Measurements from ENCODE around the gene COL5A1.
"Not testable (repeated sequence)": the region's sequence is repeated elsewhere in the genome, so short reads cannot be mapped to it uniquely, and the experiment has no call there.

Gene COL5A1

GRCh38 chr9:134693641-134694367, 52.2 kb downstream of the COL5A1 start:
- no peak for DNase-seq

DNA sequence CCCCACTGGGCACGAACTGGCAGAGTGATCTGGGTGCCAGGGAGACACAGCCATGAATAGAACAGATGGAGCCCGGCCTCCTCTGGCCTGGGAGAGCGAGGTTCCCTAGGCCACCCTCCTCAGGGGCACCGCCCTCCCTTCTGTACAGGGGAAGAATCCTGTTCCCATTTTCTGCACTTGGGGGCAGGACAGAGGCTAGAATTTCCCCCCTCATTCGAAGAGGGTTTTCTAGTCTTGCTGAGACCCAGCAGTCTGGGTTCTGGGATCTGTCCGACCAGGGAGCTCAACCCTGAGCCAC, 52.7 kb downstream of the COL5A1 start:
- no peak for DNase-seq

- no peak for DNase-seq
These were observed 53.1 kb downstream of the COL5A1 start for GRCh38 chr9:134694714-134695113.

DNA sequence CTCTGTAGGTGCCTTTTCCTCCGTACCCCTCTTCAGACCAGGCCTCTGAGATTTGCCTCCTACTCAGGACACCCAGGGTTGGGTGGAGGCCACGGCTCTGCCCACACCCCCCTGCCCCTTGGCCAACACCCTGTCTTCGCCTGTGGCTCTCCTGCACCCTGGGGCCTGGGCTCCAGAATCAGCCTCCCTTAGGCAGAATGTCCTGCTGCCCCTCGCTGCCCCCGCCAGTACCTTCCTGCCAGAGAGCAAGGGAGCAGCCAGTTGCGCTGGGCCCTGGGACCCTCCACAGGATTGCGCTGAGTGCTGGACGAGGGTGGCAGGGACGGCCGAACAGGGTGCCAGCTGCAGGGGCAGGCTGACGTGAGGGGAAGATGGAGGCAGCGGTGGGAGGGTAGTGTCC, 53.5 kb downstream of the COL5A1 start:
- no peak for DNase-seq

- no peak for DNase-seq
These were observed 54.8 kb downstream of the COL5A1 start for GRCh38 chr9:134696433-134696832.

GRCh38 chr9:134698111-134698510, 56.5 kb downstream of the COL5A1 start:
- DNase-seq, result no peak

GRCh38 chr9:134698587-134699342, 57.2 kb downstream of the COL5A1 start:
- DNase-seq, result peak; percentile 35

- no peak for DNase-seq
These were observed 57.7 kb downstream of the COL5A1 start for GRCh38 chr9:134699343-134699740.

GRCh38 chr9:134700636-134701350, 59.2 kb downstream of the COL5A1 start:
- no peak for DNase-seq

- no peak for DNase-seq
These were observed 60.1 kb downstream of the COL5A1 start for GRCh38 chr9:134701581-134702259.

DNA sequence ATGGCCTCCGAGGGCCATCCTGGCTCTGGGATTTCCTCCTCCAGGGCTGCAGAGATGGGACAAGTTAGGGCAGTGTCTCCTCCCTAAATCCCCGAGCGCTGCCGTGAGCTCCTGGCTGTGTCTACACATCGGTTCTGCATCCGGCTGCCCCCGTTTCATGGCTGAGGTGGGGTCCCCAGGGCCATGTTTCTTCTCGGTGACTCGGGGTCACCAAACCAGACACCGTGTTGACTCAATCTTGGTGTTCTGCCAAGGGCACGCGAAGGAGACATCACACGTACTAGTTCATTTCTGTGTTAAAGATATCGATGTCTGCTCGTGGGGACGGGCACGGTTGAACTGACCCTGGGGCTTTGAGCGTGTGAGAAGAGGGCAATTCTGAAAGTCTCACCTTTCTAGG, 60.7 kb downstream of the COL5A1 start:
- DNase-seq, result no peak

DNA sequence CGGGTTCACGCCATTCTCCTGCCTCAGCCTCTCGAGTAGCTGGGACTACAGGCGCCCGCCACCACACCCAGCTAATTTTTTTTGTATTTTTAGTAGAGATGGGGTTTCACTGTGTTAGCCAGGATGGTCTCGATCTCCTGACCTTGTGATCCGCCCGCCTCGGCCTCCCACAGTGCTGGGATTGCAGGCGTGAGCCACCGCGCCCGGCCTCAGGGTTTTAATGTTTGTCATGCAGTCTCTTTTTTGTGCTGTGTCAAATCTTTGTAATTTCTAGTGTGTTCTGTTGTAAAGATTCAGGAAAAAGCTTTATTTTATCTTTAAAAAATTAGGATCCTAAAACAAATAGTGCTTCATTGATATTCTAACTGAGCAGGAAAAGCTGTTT, 62.1 kb downstream of the COL5A1 start:
- DNase-seq, result not testable (repeated sequence)

GRCh38 chr9:134704498-134704897, 62.9 kb downstream of the COL5A1 start:
- DNase-seq, result no peak

- no peak for DNase-seq
These were observed 64.2 kb downstream of the COL5A1 start for GRCh38 chr9:134705786-134706185.

DNA sequence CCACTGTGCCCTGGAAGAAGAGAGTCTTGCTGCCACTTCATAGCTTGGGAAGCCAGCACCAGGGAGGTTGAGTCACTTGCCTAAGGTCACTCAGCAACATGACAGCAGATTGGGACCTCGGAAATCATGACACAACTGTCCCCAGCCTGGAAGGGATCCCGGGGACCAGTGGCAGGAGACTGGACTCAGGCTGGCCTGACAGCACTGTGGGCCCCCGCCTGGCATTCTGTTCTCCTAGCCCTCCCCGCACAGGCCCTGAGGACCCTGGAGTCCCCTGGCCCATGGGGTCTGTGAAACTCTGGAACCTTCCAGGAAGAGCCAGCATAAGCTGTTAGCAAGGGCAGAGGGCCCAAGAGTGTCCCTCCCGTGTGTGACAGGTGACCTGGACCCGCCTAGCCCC, 64.9 kb downstream of the COL5A1 start:
- no peak for DNase-seq

- peak; percentile 24 for DNase-seq
These were observed 65.6 kb downstream of the COL5A1 start for GRCh38 chr9:134707031-134707680.

DNA sequence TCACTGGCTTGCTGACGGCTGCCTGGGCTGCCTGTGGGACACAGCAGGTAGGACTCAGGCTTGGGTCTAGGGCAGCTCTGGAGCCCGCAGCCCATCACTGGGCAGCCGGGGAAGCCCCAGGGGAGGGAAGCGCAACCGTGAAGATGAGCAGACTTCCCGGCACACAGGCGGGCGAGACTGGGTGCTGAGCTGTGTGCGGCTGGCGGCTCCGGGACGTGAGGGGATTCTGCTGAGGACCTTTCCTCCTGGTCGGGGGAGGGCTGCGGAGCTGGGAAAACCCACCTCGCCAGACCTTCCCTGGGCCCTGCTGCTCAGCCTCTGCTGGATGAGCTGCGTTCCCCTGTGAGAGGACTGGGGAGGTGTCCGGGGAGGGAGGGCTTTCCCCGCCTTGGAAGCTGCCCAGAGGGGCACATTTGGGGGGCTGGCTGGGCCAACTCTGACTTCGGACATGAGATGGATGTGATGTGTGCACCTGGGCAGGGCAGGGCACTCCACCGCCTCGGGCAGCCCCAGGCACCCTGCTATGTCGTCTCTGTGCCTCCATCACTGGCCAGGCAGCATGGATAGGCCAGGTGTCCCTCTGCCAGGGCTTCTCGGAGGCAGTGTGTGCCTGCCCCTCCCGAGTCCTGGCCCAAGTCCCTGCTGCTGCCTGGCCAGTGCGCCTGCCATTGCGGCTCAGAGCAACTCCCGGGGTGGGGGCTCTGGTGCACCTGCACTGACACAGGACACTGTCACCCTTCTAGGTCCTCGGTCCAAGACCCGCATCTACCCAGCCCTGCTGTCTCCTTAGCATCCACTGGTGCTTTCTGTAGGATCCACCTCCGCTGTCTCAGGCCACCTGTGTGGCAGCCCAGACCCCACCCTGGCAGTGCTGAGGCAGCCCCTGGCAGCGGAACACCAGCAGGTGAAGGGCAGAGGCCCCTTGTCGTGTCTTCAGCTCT, 66.4 kb downstream of the COL5A1 start:
- DNase-seq, result no peak

- no peak for DNase-seq
These were observed 67.1 kb downstream of the COL5A1 start for GRCh38 chr9:134708672-134709038.

DNA sequence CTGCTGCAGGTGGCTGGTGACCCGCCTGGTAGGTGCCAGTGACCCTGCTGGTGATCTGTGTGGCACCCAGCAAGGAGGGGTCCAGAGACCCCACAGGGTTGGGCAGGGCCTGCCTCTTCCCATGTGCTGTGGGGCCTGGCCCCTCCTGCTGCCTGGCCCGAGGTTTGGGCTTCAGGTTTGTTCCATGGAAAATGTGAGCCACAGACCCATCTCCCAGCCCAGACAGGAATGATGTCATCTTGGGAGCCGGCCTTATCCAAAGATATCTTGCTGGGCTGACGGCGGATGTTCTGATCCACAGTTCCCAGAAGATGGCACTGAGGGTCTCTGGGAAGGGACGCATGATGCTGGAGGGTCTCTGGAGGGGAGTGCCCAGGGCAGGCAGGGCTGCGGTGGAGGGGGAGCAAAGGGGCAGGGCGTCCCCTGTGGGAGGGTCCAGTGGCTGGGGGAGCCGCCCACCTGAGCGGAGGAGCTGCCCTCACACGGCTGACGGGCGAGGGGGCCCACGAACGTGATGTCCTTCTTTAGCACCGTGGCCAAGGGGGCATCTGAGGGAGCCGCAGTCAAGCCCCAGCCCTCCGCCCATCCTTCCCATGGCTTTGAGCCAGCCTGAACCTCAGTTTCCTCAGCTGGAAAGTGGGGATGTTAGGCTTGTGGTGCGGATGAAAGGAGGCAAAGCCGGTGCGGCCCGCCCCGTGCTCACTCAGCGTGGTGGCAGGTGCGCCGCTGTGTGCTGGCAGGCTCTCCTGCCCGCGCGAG, 68.1 kb downstream of the COL5A1 start:
- DNase-seq, result no peak

- DNase-seq, result no peak
These were observed 68.6 kb downstream of the COL5A1 start for GRCh38 chr9:134710271-134710540.

GRCh38 chr9:134710901-134711300, 69.3 kb downstream of the COL5A1 start:
- no peak for DNase-seq
